Activated naive CD4-positive, alpha-beta T cell treated with anti-CD3 and anti-CD28 coated beads for 36 hours (primary cell): ENCODE data around the gene FCHSD2. TPM values are rescaled to one million over a fixed set of nuclear protein-coding genes. Genes with fewer than 3 reads are reported as not detected.

Experiments
- CTCF ChIA-PET: fragments of 350-600 bp; sonication (Branson Sonifier 250); formaldehyde crosslinking; loops from one replicate; lab custom pipeline; 2021; ENCODE audit warnings: antibody characterized with exemption; lab: Charles Lee
- DNase-seq: peaks from one replicate; pipeline ENCODE4 v3.0.0-alpha.2; 2020
- H3K27ac Mint-ChIP-seq: one replicate; pipeline ENCODE4 v1.8.0; 2021; ENCODE audit warnings: mild to moderate bottlenecking, mixed read lengths
- H3K27me3 Mint-ChIP-seq: one replicate; pipeline ENCODE4 v1.8.0; 2021; ENCODE audit warnings: low read depth, mixed read lengths
- H3K36me3 Mint-ChIP-seq: one replicate; pipeline ENCODE4 v1.8.0; 2021; ENCODE audit warnings: low read depth, mixed read lengths
- H3K4me1 Mint-ChIP-seq: one replicate; pipeline ENCODE4 v1.8.0; 2021; ENCODE audit warnings: low read depth, mixed read lengths
- H3K4me3 Mint-ChIP-seq: one replicate; pipeline ENCODE4 v1.8.0; 2021; ENCODE audit warnings: mild to moderate bottlenecking, moderate library complexity, mixed read lengths
- H3K9me3 Mint-ChIP-seq: one replicate; pipeline ENCODE4 v1.8.0; 2021; ENCODE audit warnings: mixed read lengths
- intact Hi-C: fragments of 100-400 bp; cut with micrococcal nuclease; formaldehyde crosslinking; loops from one replicate; pipeline ENCODE4 v1.15.1; 2023
- total RNA-seq, 2 experiments: library from RNA; stranded (reverse); gene quantifications; one replicate each; pipeline ENCODE4 v1.2.3, GENCODE V29; 2021

The FCHSD2 gene
- total RNA-seq, 2 experiments from 2014 or later, result 31.1 to 36.8 TPM

GRCh38 chr11:72890881-72891280 lies 251.2 kb downstream of the FCHSD2 start:
- Mint-ChIP-seq H3K4me3 (no peak overlapping the region), H3K4me1 (no peaks in the 10 kb centered on the region), H3K36me3 (peaks cover 10% of the 10 kb centered on the region), H3K9me3 (no peaks in the 10 kb centered on the region), H3K27me3 (no peaks in the 10 kb centered on the region), H3K27ac (no peak overlapping the region)
- CTCF ChIA-PET, result interaction anchor here (0.5 to 1.4 kb wide), 2 partner anchors 287 to 1682 kb away, joined by 3 to 5 read pairs; no protein-coding TSS in a partner anchor
- intact Hi-C loops, result no loop called here
- DNase-seq, result no peak

- Mint-ChIP-seq H3K27me3 (no peaks in the 10 kb centered on the region), H3K27ac (no peak overlapping the region), H3K9me3 (peaks cover under 1% of the 10 kb centered on the region), H3K4me3 (no peak overlapping the region), H3K36me3 (peaks cover 18% of the 10 kb centered on the region), H3K4me1 (no peaks in the 10 kb centered on the region)
- intact Hi-C loops, result no loop called here
- CTCF ChIA-PET, result interaction anchor here (0.5 kb wide), 1 partner anchor 208 kb away, joined by 4 read pairs; no protein-coding TSS in a partner anchor
- no peak for DNase-seq
Observed at GRCh38 chr11:72886619-72887018, 255.5 kb downstream of the FCHSD2 start.

GRCh38 chr11:72885749-72886609 lies 256.1 kb downstream of the FCHSD2 start:
- no peak for DNase-seq
- Mint-ChIP-seq H3K4me1 (no peaks in the 10 kb centered on the region), H3K27me3 (no peaks in the 10 kb centered on the region), H3K9me3 (peaks cover 2% of the 10 kb centered on the region), H3K36me3 (peaks cover 24% of the 10 kb centered on the region), H3K27ac (no peak overlapping the region), H3K4me3 (no peak overlapping the region)
- intact Hi-C loops, result no loop called here
- CTCF ChIA-PET, result no interaction called here

GRCh38 chr11:72876147-72876546 lies 266.0 kb downstream of the FCHSD2 start:
- Mint-ChIP-seq H3K36me3 (peaks cover 17% of the 10 kb centered on the region), H3K4me1 (peaks cover 9% of the 10 kb centered on the region), H3K4me3 (no peak overlapping the region), H3K27ac (no peak overlapping the region), H3K27me3 (no peaks in the 10 kb centered on the region), H3K9me3 (peaks cover 1% of the 10 kb centered on the region)
- intact Hi-C loops, result no loop called here
- CTCF ChIA-PET, result interaction anchor here (0.6 kb wide), 1 partner anchor 218 kb away, joined by 5 read pairs; no protein-coding TSS in a partner anchor
- DNase-seq, result no peak

GRCh38 chr11:72875736-72876135 lies 266.4 kb downstream of the FCHSD2 start:
- Mint-ChIP-seq H3K27me3 (no peaks in the 10 kb centered on the region), H3K4me3 (no peak overlapping the region), H3K9me3 (peaks cover 1% of the 10 kb centered on the region), H3K36me3 (peaks cover 13% of the 10 kb centered on the region), H3K4me1 (peaks cover 13% of the 10 kb centered on the region), H3K27ac (no peak overlapping the region)
- intact Hi-C loops, result no loop called here
- no peak for DNase-seq
- CTCF ChIA-PET, result interaction anchor here (0.6 to 1.0 kb wide), 3 partner anchors 151 to 419 kb away, joined by 3 to 5 read pairs (median 3); no protein-coding TSS in a partner anchor

GRCh38 chr11:72872012-72872411 lies 270.1 kb downstream of the FCHSD2 start:
- CTCF ChIA-PET, result interaction anchor here (0.7 to 1.3 kb wide), 3 partner anchors 9 to 306 kb away, joined by 3 read pairs; no protein-coding TSS in a partner anchor
- peaks cover 2% of the 10 kb centered on the region for H3K36me3 Mint-ChIP-seq
- H3K4me3 Mint-ChIP-seq, result no peak overlapping the region
- H3K9me3 Mint-ChIP-seq, result no peaks in the 10 kb centered on the region
- H3K4me1 Mint-ChIP-seq, result peaks cover 21% of the 10 kb centered on the region
- intact Hi-C loops, result no loop called here
- no peaks in the 10 kb centered on the region for H3K27me3 Mint-ChIP-seq
- no peak for DNase-seq
- H3K27ac Mint-ChIP-seq, result no peak overlapping the region

GRCh38 chr11:72871119-72871518 lies 271.0 kb downstream of the FCHSD2 start:
- intact Hi-C loops, result no loop called here
- Mint-ChIP-seq H3K4me3 (no peak overlapping the region), H3K9me3 (no peaks in the 10 kb centered on the region), H3K36me3 (peaks cover 2% of the 10 kb centered on the region), H3K27me3 (no peaks in the 10 kb centered on the region), H3K27ac (no peak overlapping the region), H3K4me1 (peaks cover 21% of the 10 kb centered on the region)
- DNase-seq, result no peak
- CTCF ChIA-PET, result interaction anchor here (0.7 to 1.3 kb wide), 2 partner anchors 8 to 307 kb away, joined by 3 read pairs; no protein-coding TSS in a partner anchor

GRCh38 chr11:72869831-72870230 lies 272.3 kb downstream of the FCHSD2 start:
- peaks cover 29% of the 10 kb centered on the region for H3K4me1 Mint-ChIP-seq
- H3K36me3 Mint-ChIP-seq, result peaks cover 2% of the 10 kb centered on the region
- no peak overlapping the region for H3K4me3 Mint-ChIP-seq
- no peaks in the 10 kb centered on the region for H3K27me3 Mint-ChIP-seq
- intact Hi-C loops, result no loop called here
- no peaks in the 10 kb centered on the region for H3K9me3 Mint-ChIP-seq
- CTCF ChIA-PET, result no interaction called here
- no peak for DNase-seq
- no peak overlapping the region for H3K27ac Mint-ChIP-seq

GRCh38 chr11:72867970-72868369 lies 274.1 kb downstream of the FCHSD2 start:
- no peak overlapping the region for H3K4me3 Mint-ChIP-seq
- intact Hi-C loops, result no loop called here
- no peak overlapping the region for H3K27ac Mint-ChIP-seq
- H3K9me3 Mint-ChIP-seq, result no peaks in the 10 kb centered on the region
- H3K4me1 Mint-ChIP-seq, result peaks cover 29% of the 10 kb centered on the region
- H3K27me3 Mint-ChIP-seq, result no peaks in the 10 kb centered on the region
- CTCF ChIA-PET, result no interaction called here
- peaks cover 2% of the 10 kb centered on the region for H3K36me3 Mint-ChIP-seq
- no peak for DNase-seq

GRCh38 chr11:72864702-72865655 lies 277.1 kb downstream of the FCHSD2 start:
- peaks cover 2% of the 10 kb centered on the region for H3K36me3 Mint-ChIP-seq
- peaks cover 15% of the 10 kb centered on the region for H3K4me1 Mint-ChIP-seq
- CTCF ChIA-PET, result interaction anchor here (0.6 to 1.4 kb wide), 3 partner anchors 33 to 322 kb away, joined by 3 to 5 read pairs (median 4); no protein-coding TSS in a partner anchor
- intact Hi-C loops, result no loop called here
- no peak for DNase-seq
- H3K27ac Mint-ChIP-seq, result no peak overlapping the region
- H3K9me3 Mint-ChIP-seq, result no peaks in the 10 kb centered on the region
- H3K27me3 Mint-ChIP-seq, result no peaks in the 10 kb centered on the region
- H3K4me3 Mint-ChIP-seq, result no peak overlapping the region

GRCh38 chr11:72863916-72864315 lies 278.2 kb downstream of the FCHSD2 start:
- Mint-ChIP-seq H3K27me3 (no peaks in the 10 kb centered on the region), H3K4me1 (peaks cover 11% of the 10 kb centered on the region), H3K4me3 (no peak overlapping the region), H3K9me3 (no peaks in the 10 kb centered on the region), H3K27ac (no peak overlapping the region), H3K36me3 (peaks cover 2% of the 10 kb centered on the region)
- CTCF ChIA-PET, result no interaction called here
- no peak for DNase-seq
- intact Hi-C loops, result no loop called here

- Mint-ChIP-seq H3K27ac (no peak overlapping the region), H3K27me3 (no peaks in the 10 kb centered on the region), H3K9me3 (no peaks in the 10 kb centered on the region), H3K36me3 (no peaks in the 10 kb centered on the region), H3K4me3 (no peak overlapping the region), H3K4me1 (peaks cover 11% of the 10 kb centered on the region)
- no peak for DNase-seq
- intact Hi-C loops, result no loop called here
- CTCF ChIA-PET, result interaction anchor here (0.6 to 1.2 kb wide), 2 partner anchors 9 to 315 kb away, joined by 3 read pairs; no protein-coding TSS in a partner anchor
Observed at GRCh38 chr11:72863091-72863490, 279.0 kb downstream of the FCHSD2 start.
